K562 (cell line): ENCODE data around the gene AIMP2. TPM values are rescaled to one million over a fixed set of nuclear protein-coding genes. Genes with fewer than 3 reads are reported as not detected.

ENCODE experiments used
- AFF4 ChIP-seq: sonication (generic); formaldehyde crosslinking; IDR thresholded peaks from 2 replicates; pipeline ENCODE4 v1.8.0; 2023; ENCODE audit warnings: mild to moderate bottlenecking, missing genetic modification reagents
- CGGBP1 ChIP-seq: fragments of 250-450 bp; sonication (Bioruptor Pico); IDR thresholded peaks from 2 replicates; pipeline ENCODE4 v1.9.0; 2021; ENCODE audit warnings: mild to moderate bottlenecking
- CTCFL ChIP-seq: IDR thresholded peaks from 2 replicates; pipeline ENCODE4 v1.6.1; 2011; ENCODE audit warnings: borderline replicate concordance, low read depth, mild to moderate bottlenecking, moderate library complexity, low read length; ENCODE audit not compliant: insufficient read depth, poor library complexity, severe bottlenecking
- DACH1 ChIP-seq: fragments of 450-650 bp; IDR thresholded peaks from 2 replicates; pipeline ENCODE4 v1.6.1; 2018; ENCODE audit not compliant: partially characterized antibody
- HNRNPLL ChIP-seq: fragments of 200-400 bp; formaldehyde crosslinking; IDR thresholded peaks from 2 replicates; pipeline ENCODE4 v1.6.1; 2017; ENCODE audit warnings: low read length, low read depth, mild to moderate bottlenecking; ENCODE audit not compliant: poor library complexity, severe bottlenecking
- KDM4B ChIP-seq, 2 experiments: fragments of 450-650 bp in 1 of 2; sonication (generic) in 1 of 2; IDR thresholded peaks; 2 replicates each; pipeline ENCODE4 v1.6.1; 2016 to 2017; ENCODE audit warnings: borderline replicate concordance in 2 of 2, antibody characterized with exemption in 1 of 2, low read depth in 1 of 2, mild to moderate bottlenecking in 1 of 2
- MCM3 ChIP-seq: fragments of 450-650 bp; IDR thresholded peaks from 2 replicates; pipeline ENCODE4 v1.6.1; 2016
- PATZ1 ChIP-seq: fragments of 250-450 bp; sonication (Bioruptor Pico); IDR thresholded peaks from 2 replicates; pipeline ENCODE4 v1.5.0; 2020; ENCODE audit warnings: mild to moderate bottlenecking, borderline replicate concordance
- PHTF2 ChIP-seq: fragments of 250-450 bp; sonication (Bioruptor Pico); IDR thresholded peaks from 2 replicates; pipeline ENCODE4 v1.5.0; 2021; ENCODE audit warnings: mild to moderate bottlenecking
- POLR2AphosphoS2 ChIP-seq: IDR thresholded peaks from 2 replicates; pipeline ENCODE4 v1.6.1; 2012; ENCODE audit warnings: low read length, improper control_type of control experiment
- RB1 ChIP-seq: fragments of 450-650 bp; IDR thresholded peaks from 2 replicates; pipeline ENCODE4 v1.6.1; 2017; ENCODE audit warnings: low read depth, mild to moderate bottlenecking
- SNIP1 ChIP-seq: fragments of 450-650 bp; IDR thresholded peaks from 2 replicates; pipeline ENCODE4 v1.7.1; 2017; ENCODE audit warnings: low read depth, mild to moderate bottlenecking
- SP2 ChIP-seq: IDR thresholded peaks from 2 replicates; pipeline ENCODE4 v1.6.1; 2011; ENCODE audit warnings: mild to moderate bottlenecking, low read depth, low read length, moderate library complexity; ENCODE audit not compliant: poor library complexity, severe bottlenecking; ENCODE audit errors: extremely low read depth
- USF1 ChIP-seq: sonication (generic); formaldehyde crosslinking; IDR thresholded peaks from 2 replicates; pipeline ENCODE4 v1.9.0; 2022; ENCODE audit warnings: mild to moderate bottlenecking, missing genetic modification reagents
- ZBTB33 ChIP-seq: sonication (generic); formaldehyde crosslinking; IDR thresholded peaks from 2 replicates; pipeline ENCODE4 v1.8.1; 2023; ENCODE audit warnings: mild to moderate bottlenecking, missing genetic modification reagents
- ZNF143 ChIP-seq: sonication (generic); formaldehyde crosslinking; IDR thresholded peaks from 2 replicates; pipeline ENCODE4 v1.9.0; 2022; ENCODE audit warnings: mild to moderate bottlenecking, missing genetic modification reagents
- ZNF175 ChIP-seq: fragments of 200-800 bp; sonication (Bioruptor generic); IDR thresholded peaks from 2 replicates; pipeline ENCODE4 v1.6.1; 2016; ENCODE audit warnings: low read depth, mild to moderate bottlenecking, missing genetic modification characterization, missing compliant biosample characterization
- polyA plus RNA-seq, 8 experiments: library from polyadenylated mRNA; depleted of rRNA in 4 of 8; stranded (reverse) in 5 of 8; unstranded in 3 of 8; fragments of >200 nt; fragmentation: Nextera tagmentation in 2 of 8; fragmentation: Illumina TruSeq in 1 of 8; extraction: Ambion mirVana in 2 of 8; extraction: Trizol in 1 of 8; gene quantifications; 2 replicates each; pipeline versions ENCODE4 v1.2.1 to v1.2.3, GENCODE V29; 2011 to 2014; ENCODE audit warnings: inconsistent platforms in 1 of 8, missing spikeins in 1 of 8
- total RNA-seq, 7 experiments: library from RNA; depleted of rRNA in 6 of 7; stranded (reverse); fragments of >200 nt in 6 of 7; fragmentation: Illumina TruSeq in 2 of 7; extraction: Trizol in 2 of 7; gene quantifications; 2 replicates each; pipeline versions ENCODE4 v1.2.1 to v1.2.3, GENCODE V29; 2011 to 2021; ENCODE audit warnings: low replicate concordance in 1 of 7

AIMP2 gene
- total and polyA plus RNA-seq, 9 of the 15 experiments (the other 6 are each of a cell fraction or from before 2014, with no cell fraction given) = 47.5 to 84.9 (median 63.5) TPM

- TF ChIP-seq ZBTB33 = no peak
- TF ChIP-seq ZNF143 (CRISPR knock-in tag) = no peak
- no peak for TF ChIP-seq PATZ1 (CRISPR knock-in tag)
- TF ChIP-seq HNRNPLL = no peak
- no peak for TF ChIP-seq CTCFL
- TF ChIP-seq DACH1 = no peak
- TF ChIP-seq ZNF175 (CRISPR knock-in tag) = peak; percentile 84
- no peak for TF ChIP-seq SP2
- TF ChIP-seq USF1 (CRISPR knock-in tag) = no peak
- TF ChIP-seq POLR2AphosphoS2 = no peak
- no peak for TF ChIP-seq PHTF2 (CRISPR knock-in tag)
- TF ChIP-seq SNIP1 = no peak
- TF ChIP-seq KDM4B (IDR thresholded peaks at IDR 0.05; ENCODE audit: borderline replicate concordance in 2 of 2, low read depth in 1 of 2) = no peak
- no peak for TF ChIP-seq RB1
- no peak for TF ChIP-seq CGGBP1 (CRISPR knock-in tag)
- TF ChIP-seq AFF4 (CRISPR knock-in tag) = no peak
- TF ChIP-seq MCM3 = no peak
Observed at GRCh38 chr7:6056616-6057015, 47.5 kb downstream of the AIMP2 start (continued).
